Epithelial cell of esophagus (primary cell): ENCODE measurements around the gene TMIGD1.
A peak's percentile ranks its signal among the peaks of the same experiment; 100 is the strongest.

ENCODE experiments used
- DNase-seq: peaks from one replicate; pipeline ENCODE4 v3.0.0; 2010; ENCODE audit warnings: low read depth
- H3K4me3 ChIP-seq: 2 replicates; pipeline ENCODE4 v1.5.1; 2011; ENCODE audit warnings: mild to moderate bottlenecking, low read length, control low read depth
- TF ChIP-seq, protein P1 (sequence below): IDR thresholded peaks from 2 replicates; pipeline ENCODE4 v1.5.1; 2011; ENCODE audit warnings: low read depth, mild to moderate bottlenecking, low read length, control low read depth, inconsistent platforms; ENCODE audit not compliant: insufficient read depth; ENCODE audit errors: missing control alignments

The TMIGD1 gene

DNA sequence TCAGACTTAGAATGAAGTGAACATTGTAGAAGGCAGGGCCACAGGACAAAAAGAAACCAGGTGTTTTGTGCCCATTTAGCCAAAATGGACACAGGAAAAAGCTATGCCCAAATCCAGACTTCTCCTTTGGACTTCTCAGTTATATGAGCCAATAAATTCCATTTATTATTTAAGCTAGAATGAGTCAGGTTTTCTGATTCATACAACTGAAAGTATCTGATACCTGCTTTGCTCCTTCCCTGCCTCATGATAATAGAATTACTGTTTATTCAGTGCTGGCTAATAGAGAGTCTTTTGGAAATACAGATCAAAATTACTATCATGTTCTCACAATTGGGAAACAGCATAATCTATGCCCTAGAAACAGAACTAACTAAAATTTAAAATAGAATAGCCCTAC, 36.1 kb upstream of the TMIGD1 start:
- peak; percentile 80 for DNase-seq
- H3K4me3 ChIP-seq, result no peak overlapping the region
- TF ChIP-seq, protein P1, sequence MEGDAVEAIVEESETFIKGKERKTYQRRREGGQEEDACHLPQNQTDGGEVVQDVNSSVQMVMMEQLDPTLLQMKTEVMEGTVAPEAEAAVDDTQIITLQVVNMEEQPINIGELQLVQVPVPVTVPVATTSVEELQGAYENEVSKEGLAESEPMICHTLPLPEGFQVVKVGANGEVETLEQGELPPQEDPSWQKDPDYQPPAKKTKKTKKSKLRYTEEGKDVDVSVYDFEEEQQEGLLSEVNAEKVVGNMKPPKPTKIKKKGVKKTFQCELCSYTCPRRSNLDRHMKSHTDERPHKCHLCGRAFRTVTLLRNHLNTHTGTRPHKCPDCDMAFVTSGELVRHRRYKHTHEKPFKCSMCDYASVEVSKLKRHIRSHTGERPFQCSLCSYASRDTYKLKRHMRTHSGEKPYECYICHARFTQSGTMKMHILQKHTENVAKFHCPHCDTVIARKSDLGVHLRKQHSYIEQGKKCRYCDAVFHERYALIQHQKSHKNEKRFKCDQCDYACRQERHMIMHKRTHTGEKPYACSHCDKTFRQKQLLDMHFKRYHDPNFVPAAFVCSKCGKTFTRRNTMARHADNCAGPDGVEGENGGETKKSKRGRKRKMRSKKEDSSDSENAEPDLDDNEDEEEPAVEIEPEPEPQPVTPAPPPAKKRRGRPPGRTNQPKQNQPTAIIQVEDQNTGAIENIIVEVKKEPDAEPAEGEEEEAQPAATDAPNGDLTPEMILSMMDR, result no peak

DNA sequence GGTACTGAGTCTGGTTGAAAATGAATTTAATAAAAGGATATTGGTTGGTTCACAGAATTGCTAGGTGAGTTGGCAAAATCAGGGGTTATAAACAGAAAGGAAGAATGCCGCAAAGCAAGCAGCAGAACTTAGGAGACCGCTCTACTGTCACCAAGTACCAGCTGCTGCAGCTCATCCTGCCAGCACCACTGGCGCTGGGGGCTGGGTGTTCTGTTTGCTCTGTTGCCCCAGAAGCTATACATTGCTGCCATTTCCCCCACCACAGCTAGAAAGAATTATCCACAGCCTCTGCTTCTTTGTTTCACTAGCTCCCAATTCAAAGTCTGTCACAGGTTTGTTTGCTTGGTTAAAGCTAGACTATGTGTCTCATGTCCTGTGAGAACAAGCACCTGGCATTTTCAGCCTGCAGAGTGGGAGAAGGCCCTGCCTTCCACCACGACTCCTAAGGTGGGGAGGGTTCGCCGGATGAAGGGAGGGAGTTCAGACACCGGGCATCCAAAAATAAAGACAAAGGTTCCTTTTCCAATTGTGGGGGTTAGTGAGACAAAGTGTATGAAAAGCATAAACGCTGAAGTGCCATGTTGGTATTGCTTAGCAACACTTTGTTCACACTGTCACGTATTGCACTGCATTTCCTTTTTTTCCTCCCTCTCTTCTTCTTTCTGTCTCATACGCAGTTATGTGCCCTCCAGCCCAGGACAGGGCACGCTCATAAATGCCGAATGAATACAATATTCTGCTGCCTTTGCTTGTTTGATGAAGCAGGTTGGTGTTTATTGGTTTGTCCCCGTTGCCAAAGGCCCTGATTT, 35.3 kb upstream of the TMIGD1 start:
- no peak for DNase-seq
- H3K4me3 ChIP-seq, result no peak overlapping the region

DNA sequence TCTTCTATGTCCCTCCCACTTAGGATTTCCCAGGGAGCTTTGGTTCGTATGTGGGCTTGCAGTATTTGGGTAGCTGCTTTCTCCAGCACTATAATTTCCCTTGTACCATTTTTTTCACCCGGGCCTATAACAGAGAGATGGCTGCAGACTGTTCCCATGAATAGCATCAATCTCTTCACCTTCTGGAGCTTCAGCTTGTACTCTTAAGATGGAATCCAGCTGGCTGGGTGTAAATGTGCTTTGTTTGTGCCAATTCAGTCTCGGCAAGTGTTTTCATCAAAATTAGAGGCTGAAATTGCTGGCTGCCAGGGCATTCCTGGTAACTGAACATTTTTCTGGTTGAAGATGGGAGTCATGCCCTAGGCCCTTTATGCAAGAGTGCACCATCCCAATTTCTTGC, 32.7 kb upstream of the TMIGD1 start:
- TF ChIP-seq, protein P1, result no peak
- no peak for DNase-seq
- no peak overlapping the region for H3K4me3 ChIP-seq

More for the DNA sequence above, 35.3 kb upstream of the TMIGD1 start:
- TF ChIP-seq, protein P1, result no peak

DNA sequence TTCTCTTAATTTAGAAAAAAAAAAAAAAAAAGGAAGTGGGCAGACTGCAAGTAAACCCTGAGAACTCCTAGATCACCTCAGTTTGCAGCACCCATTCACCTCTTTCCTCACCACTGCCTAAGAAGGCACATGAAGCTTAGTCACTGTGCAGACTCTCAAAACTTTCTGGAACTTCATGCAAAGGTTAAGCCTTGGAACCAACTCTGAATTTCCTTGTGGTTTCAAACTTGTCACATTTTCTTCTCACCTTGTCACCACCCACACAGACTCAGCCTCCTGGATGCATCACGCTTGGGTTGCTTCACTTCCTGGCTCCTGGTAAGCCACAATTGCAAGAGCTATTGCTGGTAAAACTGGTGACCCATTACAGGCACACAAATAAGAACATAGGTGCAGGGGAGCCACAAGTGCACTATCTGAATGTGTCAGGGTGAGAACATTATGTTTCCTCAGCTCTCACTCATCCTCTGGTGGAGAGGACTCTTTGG, 29.9 kb upstream of the TMIGD1 start:
- H3K4me3 ChIP-seq, result no peak overlapping the region
- DNase-seq, result peak; percentile 99
- TF ChIP-seq, protein P1, result no peak

DNA sequence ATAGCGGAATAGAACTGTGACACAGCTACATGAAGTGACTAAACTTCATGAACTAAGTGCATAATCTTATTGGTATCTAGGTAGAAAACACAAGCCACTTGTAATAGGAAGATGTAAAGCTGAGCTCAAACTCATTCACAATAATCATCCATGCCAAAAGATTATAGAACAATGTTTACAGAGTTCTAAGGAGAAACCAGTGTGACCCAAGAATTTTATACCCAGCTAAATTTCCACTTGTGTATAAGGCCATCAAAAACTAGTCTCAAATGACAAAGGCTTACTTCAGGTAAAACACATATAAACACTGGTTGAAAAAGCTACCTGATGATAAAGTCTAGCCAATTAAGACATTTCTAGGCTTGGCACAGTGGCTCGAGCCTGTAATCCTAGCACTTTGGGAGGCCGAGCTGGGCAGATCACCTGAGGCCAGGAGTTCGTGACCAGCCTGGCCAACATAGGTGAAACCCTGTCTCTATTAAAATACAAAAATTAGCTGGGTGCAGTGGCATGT, 28.0 kb upstream of the TMIGD1 start:
- TF ChIP-seq, protein P1, result no peak
- H3K4me3 ChIP-seq, result no peak overlapping the region
- DNase-seq, result no peak

DNA sequence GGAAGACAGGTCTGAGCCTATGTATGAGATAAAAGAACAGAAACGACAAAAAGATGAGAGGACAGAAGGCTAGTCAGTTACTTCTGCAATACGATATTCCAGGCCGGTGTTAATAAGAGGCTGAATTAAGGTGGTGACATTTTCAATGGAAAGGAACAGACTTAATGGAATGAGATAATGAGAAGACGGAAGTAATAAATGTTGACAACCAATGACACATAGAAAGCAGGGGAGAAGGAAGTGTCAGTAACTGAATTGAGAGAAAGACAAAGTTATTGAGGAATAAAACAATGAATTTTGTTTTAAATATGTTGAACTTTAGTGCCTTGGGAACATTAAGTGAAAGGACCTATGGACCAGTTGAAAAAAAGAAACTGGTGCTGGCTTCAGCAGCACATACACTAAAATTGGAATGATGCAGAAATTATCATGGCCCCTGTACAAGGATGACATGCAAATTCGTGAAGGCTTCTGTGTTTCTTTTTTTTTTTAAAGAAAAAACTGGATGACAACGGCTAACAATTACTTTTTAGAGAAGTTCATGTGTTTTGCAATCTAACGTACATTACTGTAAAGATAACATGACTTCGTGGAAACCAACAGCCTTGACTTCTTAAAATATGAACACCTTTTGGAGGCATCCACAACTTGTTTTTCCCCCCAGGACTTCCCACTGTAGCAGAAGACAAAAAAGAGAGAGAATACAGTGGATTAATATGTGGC, 26.4 kb upstream of the TMIGD1 start:
- no peak overlapping the region for H3K4me3 ChIP-seq
- TF ChIP-seq, protein P1, result no peak
- DNase-seq, result no peak
